IMR-90 (cell line): ENCODE measurements around the gene UBE2V1. TPM values are rescaled to one million over a fixed set of nuclear protein-coding genes. Genes with fewer than 3 reads are reported as not detected.

Experiments used
- ATAC-seq: fragments of 200-7000 bp; cut with Tn5 transposase; 2 replicates; pipeline ENCODE4 v1.9.1; 2020; ENCODE audit warnings: low read depth, mild to moderate bottlenecking, moderate library complexity
- BruUV-seq: library from RNA; stranded (reverse); fragments of 400-500 nt; replicated peaks from 2 replicates; lab custom pipeline; 2021; lab: Mats Ljungman, UMichigan
- CTCF ChIA-PET: fragments of 300-600 bp; formaldehyde crosslinking; extraction: SDS; loops from one replicate; lab custom pipeline; 2021; ENCODE audit warnings: antibody characterized with exemption; lab: Yijun Ruan, JAX
- POLR2A ChIA-PET: fragments of 300-600 bp; sonication (Branson Sonifier 250); formaldehyde crosslinking; loops from one replicate; lab custom pipeline; 2022; ENCODE audit warnings: antibody characterized with exemption; ENCODE audit not compliant: unreplicated experiment; lab: Charles Lee
- DNase-seq: peaks from one replicate; pipeline ENCODE4 v3.0.0; 2013
- H2AFZ ChIP-seq: replicated peaks from 2 replicates; pipeline ENCODE3; 2013; ENCODE audit warnings: low read length, mild to moderate bottlenecking; ENCODE audit not compliant: poor library complexity
- H2AK5ac ChIP-seq: 2 replicates; pipeline ENCODE4 v1.6.1; 2013; ENCODE audit warnings: low read depth, low read length, inconsistent platforms
- H2AK9ac ChIP-seq: replicated peaks from 2 replicates; pipeline ENCODE3; 2013; ENCODE audit warnings: mild to moderate bottlenecking, low read depth, low read length, moderate library complexity; ENCODE audit not compliant: poor library complexity
- H2BK120ac ChIP-seq: 2 replicates; pipeline ENCODE4 v1.6.1; 2013; ENCODE audit warnings: low read depth, low read length, inconsistent platforms
- H2BK15ac ChIP-seq: 3 replicates; pipeline ENCODE4 v1.6.1; 2013; ENCODE audit warnings: low read depth, low read length, inconsistent platforms
- H2BK20ac ChIP-seq: 2 replicates; pipeline ENCODE4 v1.6.1; 2013; ENCODE audit warnings: low read depth, mild to moderate bottlenecking, inconsistent platforms, low read length, moderate library complexity
- H2BK5ac ChIP-seq: 2 replicates; pipeline ENCODE4 v1.6.1; 2013; ENCODE audit warnings: mild to moderate bottlenecking, low read depth, low read length, inconsistent platforms; ENCODE audit not compliant: poor library complexity, severe bottlenecking
- H3K14ac ChIP-seq: replicated peaks from 2 replicates; pipeline ENCODE4 v1.6.1; 2013; ENCODE audit warnings: low read depth, low read length, inconsistent platforms
- H3K18ac ChIP-seq: 2 replicates; pipeline ENCODE4 v1.6.1; 2013; ENCODE audit warnings: low read depth, low read length, control low read depth
- H3K23ac ChIP-seq: 2 replicates; pipeline ENCODE4 v1.6.1; 2013; ENCODE audit warnings: low read depth, low read length, inconsistent platforms
- H3K27ac ChIP-seq: 2 replicates; pipeline ENCODE4 v1.5.1; 2013; ENCODE audit warnings: mild to moderate bottlenecking, control low read depth, low read length; ENCODE audit not compliant: insufficient read depth
- H3K27me3 ChIP-seq: 2 replicates; pipeline ENCODE4 v1.6.1; 2013; ENCODE audit warnings: low read length; ENCODE audit not compliant: control insufficient read depth, insufficient read depth
- H3K36me3 ChIP-seq: 2 replicates; pipeline ENCODE4 v1.6.1; 2013; ENCODE audit warnings: low read length, mixed read lengths; ENCODE audit not compliant: control insufficient read depth, insufficient read depth
- H3K4ac ChIP-seq: 2 replicates; pipeline ENCODE4 v1.6.1; 2013; ENCODE audit warnings: low read depth, low read length, inconsistent platforms
- H3K4me1 ChIP-seq: 2 replicates; pipeline ENCODE4 v1.6.1; 2013; ENCODE audit warnings: low read length, mixed read lengths; ENCODE audit not compliant: control insufficient read depth, insufficient read depth
- H3K4me2 ChIP-seq: 2 replicates; pipeline ENCODE4 v1.6.1; 2013; ENCODE audit warnings: low read depth, mild to moderate bottlenecking, control low read depth, low read length, moderate library complexity
- H3K4me3 ChIP-seq: 2 replicates; pipeline ENCODE4 v1.5.1; 2013; ENCODE audit warnings: low read depth, mild to moderate bottlenecking, control low read depth, low read length, moderate library complexity; ENCODE audit not compliant: insufficient read depth
- H3K56ac ChIP-seq: 2 replicates; pipeline ENCODE4 v1.6.1; 2013; ENCODE audit warnings: low read length, inconsistent platforms; ENCODE audit not compliant: insufficient read depth; ENCODE audit errors: extremely low read depth
- H3K79me1 ChIP-seq, 2 experiments: 2 replicates each; pipeline ENCODE4 v1.6.1; 2013; ENCODE audit warnings: low read length in 2 of 2, inconsistent platforms in 1 of 2, low read depth in 1 of 2
- H3K9ac ChIP-seq: 2 replicates; pipeline ENCODE4 v1.6.1; 2013; ENCODE audit warnings: low read depth, low read length, control low read depth
- H3K9me1 ChIP-seq: 2 replicates; pipeline ENCODE4 v1.6.1; 2013; ENCODE audit warnings: low read length, inconsistent platforms; ENCODE audit not compliant: insufficient read depth
- H3K9me3 ChIP-seq: 2 replicates; pipeline ENCODE4 v1.6.1; 2013; ENCODE audit warnings: low read length; ENCODE audit not compliant: control insufficient read depth, insufficient read depth
- H4K20me1 ChIP-seq: 2 replicates; pipeline ENCODE4 v1.6.1; 2013; ENCODE audit warnings: low read length, inconsistent platforms; ENCODE audit not compliant: insufficient read depth
- H4K5ac ChIP-seq: 2 replicates; pipeline ENCODE4 v1.6.1; 2013; ENCODE audit warnings: mild to moderate bottlenecking, low read depth, low read length, control low read depth
- H4K8ac ChIP-seq, 2 experiments: 2 replicates each; pipeline ENCODE4 v1.6.1; 2013; ENCODE audit warnings: low read depth in 2 of 2, low read length in 2 of 2, control low read depth in 1 of 2, inconsistent platforms in 1 of 2
- H4K91ac ChIP-seq: 2 replicates; pipeline ENCODE4 v1.6.1; 2013; ENCODE audit warnings: low read depth, low read length, inconsistent platforms; ENCODE audit not compliant: insufficient read depth
- BHLHE40 ChIP-seq: fragments of 150-350 bp; IDR thresholded peaks from 2 replicates; pipeline ENCODE4 v1.6.1; 2016; ENCODE audit warnings: mild to moderate bottlenecking, low read depth, low read length
- CEBPB ChIP-seq: IDR thresholded peaks from 2 replicates; pipeline ENCODE4 v1.6.1; 2012; ENCODE audit warnings: low read depth, low read length, improper control_type of control experiment
- MAZ ChIP-seq: IDR thresholded peaks from 2 replicates; pipeline ENCODE4 v1.6.1; 2012; ENCODE audit warnings: low read depth, mild to moderate bottlenecking, low read length, improper control_type of control experiment, moderate library complexity, borderline replicate concordance
- MXI1 ChIP-seq: IDR thresholded peaks from 2 replicates; pipeline ENCODE4 v1.6.1; 2012; ENCODE audit warnings: low read depth, mild to moderate bottlenecking, low read length, moderate library complexity, borderline replicate concordance
- POLR2A ChIP-seq: IDR thresholded peaks from 2 replicates; pipeline ENCODE4 v1.6.1; 2012; ENCODE audit warnings: mild to moderate bottlenecking, low read depth, low read length
- RAD21 ChIP-seq: IDR thresholded peaks from 2 replicates; pipeline ENCODE4 v1.6.1; 2012; ENCODE audit warnings: low read length, improper control_type of control experiment
- RCOR1 ChIP-seq: IDR thresholded peaks from 2 replicates; pipeline ENCODE4 v1.6.1; 2012; ENCODE audit warnings: mild to moderate bottlenecking, low read length, improper control_type of control experiment; ENCODE audit not compliant: insufficient replicate concordance
- WGBS, 2 experiments: methylation state at CpG; one replicate each; pipeline versions ENCODE4 v1.1.5 to v1.1.7; 2013; ENCODE audit warnings: missing lambda C conversion rate in 2 of 2; ENCODE audit not compliant: insufficient read length in 1 of 2; ENCODE audit errors: extremely low coverage in 2 of 2; 5-methylcytosine and 5-hydroxymethylcytosine counted together
- dilution Hi-C: fragments of 300-500 bp; cut with HindIII; formaldehyde crosslinking; loops from one replicate; pipeline ENCODE4 v1.14.3; 2018; ENCODE audit warnings: low sequenced_read_pairs; ENCODE audit not compliant: unreplicated experiment
- in situ Hi-C: fragments of 300-500 bp; cut with MboI; formaldehyde crosslinking; loops from 3 replicates; pipeline ENCODE4 v1.14.3; 2019; ENCODE audit warnings: low sequenced_read_pairs, inconsistent platforms, mixed read lengths
- intact Hi-C: fragments of 100-400 bp; cut with micrococcal nuclease; formaldehyde crosslinking; loops from 2 replicates; pipeline ENCODE4 v1.10.0; 2022
- polyA plus RNA-seq, 3 experiments: library from polyadenylated mRNA; depleted of rRNA; stranded (reverse); fragments of >200 nt; gene quantifications; 2 replicates each; pipeline ENCODE4 v1.2.3, GENCODE V29; 2012; ENCODE audit warnings: low replicate concordance in 1 of 3
- total RNA-seq: library from RNA; depleted of rRNA; stranded (reverse); fragments of >200 nt; gene quantifications from 2 replicates; pipeline ENCODE4 v1.2.3, GENCODE V29; 2012
- TF ChIP-seq, protein P1 (sequence below): fragments of 150-350 bp; IDR thresholded peaks from 2 replicates; pipeline ENCODE4 v1.6.1; 2017; ENCODE audit warnings: mild to moderate bottlenecking, antibody characterized with exemption, low read length, low read depth
- TF ChIP-seq, protein P2 (sequence below): conservative IDR thresholded peaks from 2 replicates; pipeline ENCODE4 v1.5.1; 2012; ENCODE audit warnings: mild to moderate bottlenecking, low read depth, low read length, improper control_type of control experiment

UBE2V1 gene
- total and polyA plus RNA-seq, 2 of the 4 experiments (the other 2 are of a cell fraction): 20.1 to 138 TPM

- TF ChIP-seq, protein P1, sequence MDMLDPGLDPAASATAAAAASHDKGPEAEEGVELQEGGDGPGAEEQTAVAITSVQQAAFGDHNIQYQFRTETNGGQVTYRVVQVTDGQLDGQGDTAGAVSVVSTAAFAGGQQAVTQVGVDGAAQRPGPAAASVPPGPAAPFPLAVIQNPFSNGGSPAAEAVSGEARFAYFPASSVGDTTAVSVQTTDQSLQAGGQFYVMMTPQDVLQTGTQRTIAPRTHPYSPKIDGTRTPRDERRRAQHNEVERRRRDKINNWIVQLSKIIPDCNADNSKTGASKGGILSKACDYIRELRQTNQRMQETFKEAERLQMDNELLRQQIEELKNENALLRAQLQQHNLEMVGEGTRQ: no peak
- TF ChIP-seq BHLHE40: no peak
- TF ChIP-seq MAZ: no peak
- no peak for TF ChIP-seq RAD21
These were observed 13.7 kb upstream of the UBE2V1 start (continued) for GRCh38 chr20:50126662-50127061.

DNA sequence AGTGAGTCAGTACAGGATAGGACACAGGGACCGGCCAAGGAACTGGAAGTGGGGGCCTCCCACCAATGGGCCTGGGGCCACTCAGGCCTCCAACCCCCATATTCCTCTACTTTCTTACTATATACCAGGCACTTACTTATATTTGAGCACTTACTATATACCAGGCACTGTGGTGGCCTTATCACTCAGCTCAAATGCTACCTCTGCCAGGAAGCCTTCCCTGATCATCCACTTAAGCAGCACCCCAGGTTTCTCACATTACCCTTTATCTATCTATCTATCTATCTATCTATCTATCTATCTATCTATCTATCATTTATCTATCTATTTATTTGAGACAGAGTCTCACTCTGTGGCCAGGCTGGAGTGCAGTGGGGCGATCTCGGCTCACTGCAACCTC lies 12.3 kb upstream of the UBE2V1 start:
- H4K8ac ChIP-seq: no peak overlapping the region
- no peak overlapping the region for H2BK120ac ChIP-seq
- H3K79me1 ChIP-seq: peaks cover 19 to 63% of the 10 kb centered on the region in 2 experiments
- no peak overlapping the region for H3K4me2 ChIP-seq
- WGBS, 2 experiments: no CpG with 5 or more reads among the region's 3 CpGs
- peaks cover 15% of the 10 kb centered on the region for H3K9me1 ChIP-seq
- ChIA-PET POLR2A (no interaction called here), CTCF (no interaction called here)
- no peak for ATAC-seq
- H2AK5ac ChIP-seq: no peak overlapping the region
- no peak overlapping the region for H4K91ac ChIP-seq
- no peak overlapping the region for H3K56ac ChIP-seq
- H2BK20ac ChIP-seq: no peak overlapping the region
- intact Hi-C loops (no loop called here), dilution Hi-C loops (no loop called here), in situ Hi-C loops (no loop called here)
- no peak overlapping the region for H3K9ac ChIP-seq
- H3K18ac ChIP-seq: no peak overlapping the region
- H3K9me3 ChIP-seq: no peaks in the 10 kb centered on the region
- no peak overlapping the region for H3K4me3 ChIP-seq
- H2AFZ ChIP-seq: no peak overlapping the region
- H4K20me1 ChIP-seq: peaks cover 12% of the 10 kb centered on the region; the same call in 1 of the 2 replicates
- H4K5ac ChIP-seq: no peak overlapping the region
- H3K14ac ChIP-seq: no peak overlapping the region
- no peak for TF ChIP-seq POLR2A
- TF ChIP-seq RAD21: no peak
- TF ChIP-seq MXI1: no peak
- TF ChIP-seq RCOR1: no peak
- TF ChIP-seq, protein P2, sequence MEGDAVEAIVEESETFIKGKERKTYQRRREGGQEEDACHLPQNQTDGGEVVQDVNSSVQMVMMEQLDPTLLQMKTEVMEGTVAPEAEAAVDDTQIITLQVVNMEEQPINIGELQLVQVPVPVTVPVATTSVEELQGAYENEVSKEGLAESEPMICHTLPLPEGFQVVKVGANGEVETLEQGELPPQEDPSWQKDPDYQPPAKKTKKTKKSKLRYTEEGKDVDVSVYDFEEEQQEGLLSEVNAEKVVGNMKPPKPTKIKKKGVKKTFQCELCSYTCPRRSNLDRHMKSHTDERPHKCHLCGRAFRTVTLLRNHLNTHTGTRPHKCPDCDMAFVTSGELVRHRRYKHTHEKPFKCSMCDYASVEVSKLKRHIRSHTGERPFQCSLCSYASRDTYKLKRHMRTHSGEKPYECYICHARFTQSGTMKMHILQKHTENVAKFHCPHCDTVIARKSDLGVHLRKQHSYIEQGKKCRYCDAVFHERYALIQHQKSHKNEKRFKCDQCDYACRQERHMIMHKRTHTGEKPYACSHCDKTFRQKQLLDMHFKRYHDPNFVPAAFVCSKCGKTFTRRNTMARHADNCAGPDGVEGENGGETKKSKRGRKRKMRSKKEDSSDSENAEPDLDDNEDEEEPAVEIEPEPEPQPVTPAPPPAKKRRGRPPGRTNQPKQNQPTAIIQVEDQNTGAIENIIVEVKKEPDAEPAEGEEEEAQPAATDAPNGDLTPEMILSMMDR: no peak
- no peak for TF ChIP-seq CEBPB
- TF ChIP-seq, protein P1: no peak
- H3K27me3 ChIP-seq: no peaks in the 10 kb centered on the region
- peaks cover 58% of the 10 kb centered on the region for H3K36me3 ChIP-seq
- DNase-seq: no peak
- H2BK15ac ChIP-seq: no peak overlapping the region
- H2BK5ac ChIP-seq: no peak overlapping the region
- BruUV-seq: no TSS peak
- peaks cover 8% of the 10 kb centered on the region for H3K4me1 ChIP-seq
- H3K27ac ChIP-seq: no peak overlapping the region
- no peak overlapping the region for H2AK9ac ChIP-seq
- no peak overlapping the region for H3K4ac ChIP-seq
- no peak overlapping the region for H3K23ac ChIP-seq
